Gastroesophageal sphincter (tissue), 3 donors: ENCODE results near the gene APOOL.

ENCODE experiments used
- CTCF ChIP-seq, 4 experiments: fragments of 200-600 bp in 2 of 4; fragments of 450-650 bp in 2 of 4; sonication (generic) in 1 of 4; IDR thresholded peaks; one replicate each; pipeline ENCODE4 v1.5.1; 2017 to 2019; ENCODE audit warnings: antibody characterized with exemption in 4 of 4, mild to moderate bottlenecking in 2 of 4, moderate library complexity in 2 of 4
- EP300 ChIP-seq: sonication (generic); formaldehyde crosslinking; IDR thresholded peaks from one replicate; pipeline ENCODE4 v1.6.1; 2017; ENCODE audit warnings: antibody characterized with exemption, mild to moderate bottlenecking
- POLR2A ChIP-seq, 2 donors: fragments of 450-650 bp; IDR thresholded peaks; one replicate each; pipeline ENCODE4 v1.6.1; 2017; ENCODE audit warnings: antibody characterized with exemption in 2 of 2, mild to moderate bottlenecking in 2 of 2, moderate library complexity in 1 of 2
- POLR2AphosphoS5 ChIP-seq: sonication (generic); formaldehyde crosslinking; IDR thresholded peaks from one replicate; pipeline ENCODE4 v1.6.1; 2017; ENCODE audit warnings: antibody characterized with exemption

DNA sequence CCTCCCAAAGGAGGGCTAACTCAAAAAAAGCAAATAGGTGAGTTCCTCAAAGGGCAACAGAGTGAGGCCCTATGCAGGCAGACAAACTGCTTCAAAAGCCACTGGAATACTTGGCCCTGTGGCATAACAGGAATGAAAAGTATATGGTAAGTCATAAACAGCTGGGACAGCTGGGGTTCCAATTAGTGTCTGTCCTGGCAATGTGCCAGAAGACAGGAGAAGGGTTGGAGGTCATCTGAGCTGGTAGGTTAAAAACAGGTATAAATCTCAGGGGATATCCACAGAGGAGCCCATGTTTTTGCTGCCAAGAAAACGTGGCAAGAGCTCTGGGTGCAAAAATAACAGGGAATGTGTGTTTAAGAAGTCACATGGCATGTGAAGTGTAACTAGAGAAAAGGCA, 111.6 kb downstream of the APOOL start:
- TF ChIP-seq CTCF (IDR thresholded peaks at IDR 0.05) (no peak), POLR2A (IDR thresholded peaks at IDR 0.05) (no peak), EP300 (no peak), POLR2AphosphoS5 (no peak)
